Mesendoderm (in vitro differentiated cells): ENCODE data around the gene CACNG5.

Experiments
- DNase-seq: peaks from one replicate; pipeline ENCODE4 v3.0.0; 2013
- H2AK5ac ChIP-seq: 2 replicates; pipeline ENCODE4 v1.6.1; 2013; ENCODE audit warnings: low read length, inconsistent platforms
- H2BK120ac ChIP-seq: 2 replicates; pipeline ENCODE4 v1.6.1; 2013; ENCODE audit warnings: low read depth, mild to moderate bottlenecking, low read length, moderate library complexity, mixed read lengths
- H2BK15ac ChIP-seq: replicated peaks from 2 replicates; pipeline ENCODE4 v1.6.1; 2013; ENCODE audit warnings: low read depth, mild to moderate bottlenecking, moderate library complexity
- H2BK5ac ChIP-seq: 2 replicates; pipeline ENCODE4 v1.6.1; 2013; ENCODE audit warnings: low read length, inconsistent platforms
- H3K18ac ChIP-seq: 2 replicates; pipeline ENCODE4 v1.6.1; 2013; ENCODE audit warnings: mild to moderate bottlenecking, low read length, mixed read lengths
- H3K23ac ChIP-seq: one replicate; pipeline ENCODE4 v1.6.1; 2013; ENCODE audit warnings: low read length
- H3K27ac ChIP-seq: 2 replicates; pipeline ENCODE4 v1.5.1; 2013; ENCODE audit warnings: low read depth, mild to moderate bottlenecking, inconsistent platforms, low read length, moderate library complexity
- H3K27me3 ChIP-seq: 2 replicates; pipeline ENCODE4 v1.6.1; 2013; ENCODE audit warnings: low read length, control low read depth, mild to moderate bottlenecking, inconsistent platforms; ENCODE audit not compliant: insufficient read depth, poor library complexity
- H3K36me3 ChIP-seq: 2 replicates; pipeline ENCODE4 v1.6.1; 2013; ENCODE audit warnings: low read length, inconsistent platforms; ENCODE audit not compliant: control insufficient read depth, insufficient read depth
- H3K4ac ChIP-seq: one replicate; pipeline ENCODE4 v1.6.1; 2013; ENCODE audit warnings: low read depth, mild to moderate bottlenecking, low read length, moderate library complexity
- H3K4me1 ChIP-seq: 2 replicates; pipeline ENCODE4 v1.6.1; 2013; ENCODE audit warnings: low read depth, low read length, inconsistent platforms; ENCODE audit not compliant: control insufficient read depth
- H3K4me2 ChIP-seq: 2 replicates; pipeline ENCODE4 v1.6.1; 2013; ENCODE audit warnings: low read length
- H3K4me3 ChIP-seq: 2 replicates; pipeline ENCODE4 v1.5.1; 2013; ENCODE audit warnings: mild to moderate bottlenecking, low read length
- H3K56ac ChIP-seq: one replicate; pipeline ENCODE4 v1.6.1; 2013; ENCODE audit warnings: low read length
- H3K79me1 ChIP-seq: 2 replicates; pipeline ENCODE4 v1.6.1; 2013; ENCODE audit warnings: low read length, inconsistent platforms
- H3K79me2 ChIP-seq: 2 replicates; pipeline ENCODE4 v1.6.1; 2013; ENCODE audit warnings: mild to moderate bottlenecking, low read length; ENCODE audit not compliant: control insufficient read depth, insufficient read depth
- H3K9ac ChIP-seq: 2 replicates; pipeline ENCODE4 v1.6.1; 2013; ENCODE audit warnings: low read length, inconsistent platforms
- H4K5ac ChIP-seq: one replicate; pipeline ENCODE4 v1.6.1; 2013; ENCODE audit warnings: low read length
- H4K8ac ChIP-seq: one replicate; pipeline ENCODE4 v1.6.1; 2013; ENCODE audit warnings: low read depth, mild to moderate bottlenecking, control low read depth, low read length, moderate library complexity
- WGBS: extraction: QIAGEN DNeasy Blood & Tissue Kit; methylation state at CpG from one replicate; pipeline ENCODE4 v1.1.7; 2013; ENCODE audit warnings: low lambda C conversion rate, missing lambda C conversion rate; ENCODE audit not compliant: insufficient coverage; ENCODE audit errors: extremely low coverage; 5-methylcytosine and 5-hydroxymethylcytosine counted together

Gene CACNG5

GRCh38 chr17:66826856-66827255 lies 8.1 kb upstream of the CACNG5 start:
- peaks cover 4% of the 10 kb centered on the region for H3K4me1 ChIP-seq
- no peak overlapping the region for H4K8ac ChIP-seq
- no peak overlapping the region for H3K56ac ChIP-seq
- no peak overlapping the region for H3K4me2 ChIP-seq
- H3K4ac ChIP-seq: no peak overlapping the region
- WGBS: no CpG with 5 or more reads among the region's 6 CpGs
- H3K9ac ChIP-seq: no peak overlapping the region
- no peak overlapping the region for H4K5ac ChIP-seq
- H3K79me2 ChIP-seq: no peaks in the 10 kb centered on the region
- H3K27ac ChIP-seq: no peak overlapping the region
- H3K18ac ChIP-seq: no peak overlapping the region
- no peak overlapping the region for H3K23ac ChIP-seq
- no peak for DNase-seq
- H2BK15ac ChIP-seq: no peak overlapping the region
- H2BK120ac ChIP-seq: no peak overlapping the region
- no peak overlapping the region for H2BK5ac ChIP-seq
- H3K79me1 ChIP-seq: no peaks in the 10 kb centered on the region
- H3K36me3 ChIP-seq: no peaks in the 10 kb centered on the region
- H3K4me3 ChIP-seq: no peak overlapping the region
- no peaks in the 10 kb centered on the region for H3K27me3 ChIP-seq
- no peak overlapping the region for H2AK5ac ChIP-seq

GRCh38 chr17:66829386-66829864 lies 5.5 kb upstream of the CACNG5 start:
- Histone ChIP-seq H3K27me3 (no peaks in the 10 kb centered on the region), H3K79me1 (no peaks in the 10 kb centered on the region), H3K56ac (no peak overlapping the region), H4K5ac (no peak overlapping the region), H2BK5ac (no peak overlapping the region), H3K4me2 (no peak overlapping the region), H4K8ac (no peak overlapping the region), H3K4me1 (peaks cover 4% of the 10 kb centered on the region), H3K18ac (no peak overlapping the region), H3K4ac (no peak overlapping the region), H3K79me2 (no peaks in the 10 kb centered on the region), H3K4me3 (no peak overlapping the region), H3K9ac (no peak overlapping the region), H3K23ac (no peak overlapping the region), H2AK5ac (no peak overlapping the region), H3K27ac (no peak overlapping the region), H2BK120ac (no peak overlapping the region), H3K36me3 (no peaks in the 10 kb centered on the region), H2BK15ac (no peak overlapping the region)
- no CpG with 5 or more reads among the region's 18 CpGs for WGBS
- DNase-seq: peak; percentile 87

DNA sequence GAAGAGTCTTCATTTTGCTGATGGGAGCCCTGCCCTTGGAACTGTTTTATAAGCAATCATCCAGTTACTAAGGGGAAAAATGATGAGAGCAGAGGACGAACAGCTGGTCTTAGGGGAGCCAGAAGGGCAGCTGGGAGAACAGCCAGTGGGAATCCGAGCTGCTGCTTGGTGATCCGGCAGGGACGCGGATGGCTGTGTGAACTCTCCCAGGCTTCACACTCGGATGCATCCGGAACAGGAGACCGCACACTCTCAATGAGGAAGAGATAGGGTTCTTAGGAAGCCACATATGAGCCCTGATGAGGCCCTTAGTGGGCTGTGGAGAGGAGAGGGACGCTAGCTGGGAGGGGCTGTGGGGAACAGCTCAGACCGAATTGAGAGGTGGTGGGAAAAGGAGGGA lies 5.0 kb upstream of the CACNG5 start:
- Histone ChIP-seq H2BK15ac (no peak overlapping the region), H3K27ac (no peak overlapping the region), H3K4me3 (no peak overlapping the region), H2BK5ac (no peak overlapping the region), H3K27me3 (no peaks in the 10 kb centered on the region), H2AK5ac (no peak overlapping the region), H3K23ac (no peak overlapping the region), H2BK120ac (no peak overlapping the region), H3K4ac (no peak overlapping the region), H3K4me1 (peaks cover 4% of the 10 kb centered on the region), H3K79me2 (no peaks in the 10 kb centered on the region), H3K79me1 (no peaks in the 10 kb centered on the region), H3K9ac (no peak overlapping the region), H3K36me3 (no peaks in the 10 kb centered on the region), H3K18ac (no peak overlapping the region), H3K4me2 (no peak overlapping the region), H3K56ac (no peak overlapping the region), H4K8ac (no peak overlapping the region), H4K5ac (no peak overlapping the region)
- DNase-seq: peak; percentile 66
- WGBS: no CpG with 5 or more reads among the region's 10 CpGs

DNA sequence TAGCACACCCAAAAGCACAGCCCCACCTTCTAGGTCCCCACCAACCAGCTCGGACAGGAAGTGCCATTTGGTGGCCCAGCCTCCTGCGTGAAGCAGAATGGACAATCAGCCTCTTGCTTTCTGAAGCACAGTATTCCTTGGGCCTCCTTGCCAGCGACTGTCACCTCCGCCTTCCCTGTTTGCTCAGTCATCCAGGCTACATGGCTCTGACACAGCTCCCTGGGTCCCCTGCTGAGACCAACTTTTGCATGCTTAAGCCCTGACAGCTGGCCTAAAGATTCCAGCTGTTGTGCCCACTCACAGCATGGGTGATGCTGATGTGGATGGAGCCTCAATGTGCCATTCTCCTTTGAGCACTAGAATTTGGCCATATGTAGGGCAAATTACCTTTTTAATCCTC lies 4.5 kb upstream of the CACNG5 start:
- Histone ChIP-seq H3K79me2 (no peaks in the 10 kb centered on the region), H3K79me1 (no peaks in the 10 kb centered on the region), H3K4me3 (no peak overlapping the region), H3K4me2 (no peak overlapping the region), H2BK120ac (no peak overlapping the region), H2BK5ac (no peak overlapping the region), H2BK15ac (no peak overlapping the region), H3K36me3 (no peaks in the 10 kb centered on the region), H3K4ac (no peak overlapping the region), H3K27ac (no peak overlapping the region), H3K56ac (no peak overlapping the region), H3K23ac (no peak overlapping the region), H2AK5ac (no peak overlapping the region), H3K18ac (no peak overlapping the region), H3K4me1 (peaks cover 4% of the 10 kb centered on the region), H4K5ac (no peak overlapping the region), H3K9ac (no peak overlapping the region), H3K27me3 (no peaks in the 10 kb centered on the region), H4K8ac (no peak overlapping the region)
- DNase-seq: peak; percentile 87
- WGBS: no CpG with 5 or more reads among the region's 4 CpGs

- H4K8ac ChIP-seq: no peak overlapping the region
- H3K79me1 ChIP-seq: no peaks in the 10 kb centered on the region
- peaks cover 4% of the 10 kb centered on the region for H3K4me1 ChIP-seq
- no peaks in the 10 kb centered on the region for H3K79me2 ChIP-seq
- H3K23ac ChIP-seq: no peak overlapping the region
- no peak overlapping the region for H2BK120ac ChIP-seq
- no peak for DNase-seq
- no peaks in the 10 kb centered on the region for H3K27me3 ChIP-seq
- H3K18ac ChIP-seq: no peak overlapping the region
- H2AK5ac ChIP-seq: no peak overlapping the region
- H4K5ac ChIP-seq: no peak overlapping the region
- no peaks in the 10 kb centered on the region for H3K36me3 ChIP-seq
- no peak overlapping the region for H3K56ac ChIP-seq
- no peak overlapping the region for H3K4me2 ChIP-seq
- no peak overlapping the region for H3K4me3 ChIP-seq
- no peak overlapping the region for H3K27ac ChIP-seq
- H3K4ac ChIP-seq: no peak overlapping the region
- H3K9ac ChIP-seq: no peak overlapping the region
- no peak overlapping the region for H2BK5ac ChIP-seq
- no peak overlapping the region for H2BK15ac ChIP-seq
- WGBS: no CpG with 5 or more reads among the region's 14 CpGs
These were observed 3.3 kb upstream of the CACNG5 start for GRCh38 chr17:66831383-66832210.

DNA sequence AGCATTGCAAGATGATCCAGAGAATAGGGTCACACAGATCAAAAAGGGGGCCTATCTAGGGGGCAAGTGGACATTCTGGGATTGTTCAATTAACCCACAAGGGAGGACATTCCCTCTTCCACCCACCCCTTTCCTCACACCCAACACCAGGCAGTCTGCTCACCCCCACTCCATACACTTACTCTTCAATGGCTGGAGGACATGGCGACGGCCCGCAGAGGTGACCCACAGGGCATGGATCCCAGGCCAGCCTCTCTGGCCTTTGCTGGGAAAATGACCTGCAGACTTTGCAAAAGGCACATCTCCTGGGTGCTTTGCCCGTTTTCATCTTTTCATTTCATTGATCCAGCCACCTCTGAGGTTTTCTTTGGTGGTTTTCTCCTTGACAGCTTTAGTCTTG lies 1.7 kb upstream of the CACNG5 start:
- no CpG with 5 or more reads among the region's 4 CpGs for WGBS
- Histone ChIP-seq H2AK5ac (no peak overlapping the region), H3K79me1 (no peaks in the 10 kb centered on the region), H3K18ac (no peak overlapping the region), H2BK120ac (no peak overlapping the region), H3K23ac (no peak overlapping the region), H4K5ac (no peak overlapping the region), H2BK15ac (no peak overlapping the region), H3K27me3 (no peaks in the 10 kb centered on the region), H2BK5ac (no peak overlapping the region), H3K4me2 (no peak overlapping the region), H3K4ac (no peak overlapping the region), H3K4me1 (peaks cover 4% of the 10 kb centered on the region), H3K36me3 (no peaks in the 10 kb centered on the region), H3K27ac (no peak overlapping the region), H3K4me3 (no peak overlapping the region), H4K8ac (no peak overlapping the region), H3K79me2 (no peaks in the 10 kb centered on the region), H3K9ac (no peak overlapping the region), H3K56ac (no peak overlapping the region)
- no peak for DNase-seq
